Measurements from ENCODE around the gene MYO16.

The MYO16 gene

DNA sequence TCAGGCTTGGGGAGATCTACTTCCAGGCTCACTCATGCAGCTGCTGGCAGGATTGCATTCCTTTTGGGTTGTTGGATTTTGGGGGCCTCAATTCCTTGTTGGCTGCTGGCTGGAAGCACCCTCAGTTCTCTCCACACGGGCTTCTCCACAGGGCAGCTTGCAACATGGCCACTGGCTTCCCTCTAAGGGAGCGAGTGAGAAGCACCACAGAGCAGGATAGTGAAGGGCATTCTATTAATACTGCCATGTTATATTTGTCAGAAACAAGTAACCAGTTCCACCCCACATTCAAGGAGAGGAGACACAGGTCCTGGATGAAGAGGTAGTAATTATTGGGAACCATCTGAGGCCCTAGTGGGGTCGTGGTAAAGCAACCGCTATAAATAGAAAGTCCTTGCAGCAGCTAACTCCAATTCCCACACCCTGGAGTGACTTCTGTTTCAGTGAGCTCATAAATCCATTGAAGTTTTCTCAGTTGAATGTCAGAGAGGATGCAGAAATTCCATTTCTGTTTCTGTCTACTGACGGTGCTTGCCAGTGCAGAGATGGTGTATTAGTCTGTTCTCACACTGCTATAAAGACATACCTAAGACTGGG is 598.0 kb downstream of the MYO16 start:
- Mint-ChIP-seq H3K4me1 (ENCODE audit: low read depth) (no peaks in the 10 kb centered on the region), H3K36me3 (ENCODE audit: low read depth) (no peaks in the 10 kb centered on the region), H3K4me3 (no peak overlapping the region), H3K27ac (no peak overlapping the region), H3K27me3 (peaks cover 13% of the 10 kb centered on the region), H3K9me3 (peaks cover 10% of the 10 kb centered on the region)

- H3K27ac Mint-ChIP-seq, result no peak overlapping the region
- no peaks in the 10 kb centered on the region for H3K36me3 Mint-ChIP-seq (ENCODE audit: low read depth)
- no peak overlapping the region for H3K4me3 Mint-ChIP-seq
- H3K27me3 Mint-ChIP-seq, result peaks cover 13% of the 10 kb centered on the region
- no peaks in the 10 kb centered on the region for H3K4me1 Mint-ChIP-seq (ENCODE audit: low read depth)
- H3K9me3 Mint-ChIP-seq, result peaks cover 10% of the 10 kb centered on the region
These were observed 598.8 kb downstream of the MYO16 start for GRCh38 chr13:109228211-109228610.

GRCh38 chr13:109231888-109232287 is 602.5 kb downstream of the MYO16 start:
- Mint-ChIP-seq H3K9me3 (peaks cover 5% of the 10 kb centered on the region), H3K4me1 (ENCODE audit: low read depth) (no peaks in the 10 kb centered on the region), H3K27ac (no peak overlapping the region), H3K27me3 (peaks cover 17% of the 10 kb centered on the region), H3K36me3 (ENCODE audit: low read depth) (no peaks in the 10 kb centered on the region), H3K4me3 (no peak overlapping the region)

DNA sequence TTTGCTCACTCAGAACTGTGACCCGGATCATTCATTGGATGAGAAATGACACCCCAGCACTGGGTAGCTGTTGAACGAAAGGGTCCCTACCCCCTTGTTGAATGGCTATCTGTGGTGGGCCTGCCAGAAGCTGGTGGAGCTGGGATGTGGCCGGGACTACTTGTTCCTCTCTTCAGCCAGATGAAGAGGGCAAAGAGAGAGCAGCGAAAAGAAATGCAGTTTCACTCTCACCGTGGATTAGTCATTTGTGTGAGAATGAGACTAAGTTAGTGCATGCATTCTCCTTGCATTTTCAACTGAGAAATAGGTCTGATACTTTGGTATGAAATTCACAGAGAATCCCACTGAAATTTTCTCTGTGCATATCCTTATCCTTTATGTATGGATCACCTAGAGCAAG is 603.9 kb downstream of the MYO16 start:
- H3K9me3 Mint-ChIP-seq, result peaks cover 5% of the 10 kb centered on the region
- no peaks in the 10 kb centered on the region for H3K4me1 Mint-ChIP-seq (ENCODE audit: low read depth)
- H3K27me3 Mint-ChIP-seq, result peaks cover 20% of the 10 kb centered on the region
- H3K27ac Mint-ChIP-seq, result no peak overlapping the region
- no peaks in the 10 kb centered on the region for H3K36me3 Mint-ChIP-seq (ENCODE audit: low read depth)
- H3K4me3 Mint-ChIP-seq, result no peak overlapping the region

DNA sequence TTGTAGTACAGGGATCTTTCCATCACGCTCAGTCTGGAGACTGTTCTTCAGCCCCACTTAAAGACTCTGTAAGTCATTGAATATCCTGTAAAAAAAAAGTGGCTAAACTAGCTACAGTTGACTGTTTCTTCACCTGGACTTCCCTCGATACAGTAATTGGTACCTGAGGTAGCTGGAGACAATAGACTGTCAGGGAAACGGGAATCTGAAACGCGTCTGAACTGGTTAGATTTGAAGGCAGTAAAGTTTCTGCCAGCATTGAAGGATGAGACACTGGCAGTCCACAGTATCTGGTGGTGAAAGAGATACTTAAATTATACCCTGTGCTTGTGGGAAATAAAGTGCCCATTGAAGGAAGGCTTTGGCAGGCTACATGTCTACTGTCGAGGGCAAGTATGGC is 606.5 kb downstream of the MYO16 start:
- no peaks in the 10 kb centered on the region for H3K36me3 Mint-ChIP-seq (ENCODE audit: low read depth)
- no peak overlapping the region for H3K27ac Mint-ChIP-seq

DNA sequence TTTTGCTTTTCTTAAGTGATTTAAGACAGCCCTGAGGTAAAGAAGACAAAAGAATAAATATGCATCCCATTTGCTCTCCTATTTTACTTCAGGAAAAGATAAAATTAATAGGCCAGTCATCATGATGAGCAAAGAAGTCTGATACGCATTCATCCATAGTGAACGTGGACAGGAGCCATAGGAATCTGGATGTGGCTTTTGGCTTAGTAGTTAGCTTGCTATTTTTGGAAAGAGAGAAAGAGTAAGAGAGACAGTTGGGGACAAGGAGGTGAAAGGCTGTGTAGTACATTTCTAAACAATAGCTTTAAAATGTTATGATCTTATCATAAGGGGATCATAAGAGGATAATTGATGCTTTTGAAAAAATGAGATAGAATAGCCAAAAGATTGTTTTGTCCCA is 611.7 kb downstream of the MYO16 start:
- no peak overlapping the region for H3K27ac Mint-ChIP-seq
- H3K9me3 Mint-ChIP-seq, result no peaks in the 10 kb centered on the region
- no peaks in the 10 kb centered on the region for H3K4me1 Mint-ChIP-seq (ENCODE audit: low read depth)
- H3K36me3 Mint-ChIP-seq (ENCODE audit: low read depth), result no peaks in the 10 kb centered on the region
- H3K27me3 Mint-ChIP-seq, result peaks cover 26% of the 10 kb centered on the region
- no peak overlapping the region for H3K4me3 Mint-ChIP-seq

More for the DNA sequence above, 606.5 kb downstream of the MYO16 start:
- H3K27me3 Mint-ChIP-seq, result peaks cover 20% of the 10 kb centered on the region
- H3K4me3 Mint-ChIP-seq, result no peak overlapping the region
- no peaks in the 10 kb centered on the region for H3K9me3 Mint-ChIP-seq
- no peaks in the 10 kb centered on the region for H3K4me1 Mint-ChIP-seq (ENCODE audit: low read depth)

DNA sequence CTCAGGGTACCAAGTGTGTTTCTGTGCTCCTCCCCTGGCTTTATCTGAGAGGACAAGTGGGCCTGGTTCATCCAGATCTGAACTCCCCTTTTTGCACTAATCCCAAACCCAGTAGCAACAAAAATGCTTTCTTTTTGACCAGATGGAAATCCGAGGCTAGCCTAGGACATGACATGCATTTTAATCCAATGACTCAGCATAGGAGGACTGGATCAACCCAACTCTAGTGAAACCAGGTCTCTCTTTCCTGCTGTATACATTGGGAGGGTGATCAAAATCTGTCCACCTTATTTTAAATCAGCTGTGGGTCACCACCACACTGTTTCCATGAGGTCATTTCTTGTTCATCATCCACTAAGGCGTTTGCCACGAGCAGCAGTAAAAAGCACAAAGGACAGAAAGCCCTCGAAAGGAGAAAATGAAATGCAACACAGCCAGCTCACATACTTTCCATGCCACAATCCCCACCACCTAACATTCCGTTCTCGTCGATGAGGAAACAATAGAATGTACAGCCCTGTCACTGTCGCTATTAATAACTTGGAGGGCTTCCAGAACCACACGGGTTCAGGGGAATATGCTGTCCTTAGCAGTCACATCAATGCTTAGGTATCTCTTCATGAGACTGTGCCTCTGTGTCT is 614.0 kb downstream of the MYO16 start:
- Mint-ChIP-seq H3K36me3 (ENCODE audit: low read depth) (no peaks in the 10 kb centered on the region), H3K4me3 (no peak overlapping the region), H3K9me3 (peaks cover 5% of the 10 kb centered on the region), H3K27me3 (peaks cover 18% of the 10 kb centered on the region), H3K27ac (no peak overlapping the region), H3K4me1 (ENCODE audit: low read depth) (no peaks in the 10 kb centered on the region)

- no peaks in the 10 kb centered on the region for H3K36me3 Mint-ChIP-seq (ENCODE audit: low read depth)
- no peak overlapping the region for H3K4me3 Mint-ChIP-seq
- peaks cover 14% of the 10 kb centered on the region for H3K9me3 Mint-ChIP-seq
- no peak overlapping the region for H3K27ac Mint-ChIP-seq
- peaks cover 18% of the 10 kb centered on the region for H3K27me3 Mint-ChIP-seq
- no peaks in the 10 kb centered on the region for H3K4me1 Mint-ChIP-seq (ENCODE audit: low read depth)
These were observed 615.2 kb downstream of the MYO16 start for GRCh38 chr13:109244566-109244965.

GRCh38 chr13:109246001-109246400 is 616.6 kb downstream of the MYO16 start:
- Mint-ChIP-seq H3K27ac (no peak overlapping the region), H3K9me3 (peaks cover 14% of the 10 kb centered on the region), H3K4me3 (no peak overlapping the region), H3K36me3 (ENCODE audit: low read depth) (no peaks in the 10 kb centered on the region), H3K27me3 (peaks cover 14% of the 10 kb centered on the region), H3K4me1 (ENCODE audit: low read depth) (no peaks in the 10 kb centered on the region)

GRCh38 chr13:109249780-109250528 is 620.5 kb downstream of the MYO16 start:
- H3K9me3 Mint-ChIP-seq, result peaks cover 14% of the 10 kb centered on the region
- H3K36me3 Mint-ChIP-seq (ENCODE audit: low read depth), result no peaks in the 10 kb centered on the region
- H3K4me3 Mint-ChIP-seq, result no peak overlapping the region
- no peaks in the 10 kb centered on the region for H3K4me1 Mint-ChIP-seq (ENCODE audit: low read depth)
- H3K27ac Mint-ChIP-seq, result no peak overlapping the region
- H3K27me3 Mint-ChIP-seq, result peaks cover 11% of the 10 kb centered on the region

- peaks cover 15% of the 10 kb centered on the region for H3K27me3 Mint-ChIP-seq
- H3K4me3 Mint-ChIP-seq, result no peak overlapping the region
- no peak overlapping the region for H3K27ac Mint-ChIP-seq
- no peaks in the 10 kb centered on the region for H3K36me3 Mint-ChIP-seq (ENCODE audit: low read depth)
- no peaks in the 10 kb centered on the region for H3K4me1 Mint-ChIP-seq (ENCODE audit: low read depth)
- H3K9me3 Mint-ChIP-seq, result peaks cover 11% of the 10 kb centered on the region
These were observed 622.5 kb downstream of the MYO16 start for GRCh38 chr13:109251956-109252355.

DNA sequence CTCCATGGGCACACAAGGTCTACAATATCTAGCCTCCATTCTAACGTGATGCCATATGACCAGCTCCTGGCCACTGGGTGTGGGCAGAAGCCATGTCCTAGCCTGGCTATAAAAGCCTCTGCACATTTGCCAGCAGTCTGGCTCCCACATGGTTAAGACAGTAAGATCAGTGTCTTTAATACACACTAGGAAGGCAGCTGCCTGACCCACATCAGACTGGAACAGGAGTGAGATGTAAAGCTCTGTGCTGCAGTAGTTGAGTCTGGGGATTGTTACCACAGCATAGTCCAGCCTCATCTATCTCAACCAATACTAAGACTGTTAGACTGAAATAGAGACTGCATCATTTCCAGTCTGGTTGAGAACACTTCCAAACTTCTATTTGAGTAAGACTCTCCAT is 623.9 kb downstream of the MYO16 start:
- H3K4me1 Mint-ChIP-seq (ENCODE audit: low read depth), result no peaks in the 10 kb centered on the region

DNA sequence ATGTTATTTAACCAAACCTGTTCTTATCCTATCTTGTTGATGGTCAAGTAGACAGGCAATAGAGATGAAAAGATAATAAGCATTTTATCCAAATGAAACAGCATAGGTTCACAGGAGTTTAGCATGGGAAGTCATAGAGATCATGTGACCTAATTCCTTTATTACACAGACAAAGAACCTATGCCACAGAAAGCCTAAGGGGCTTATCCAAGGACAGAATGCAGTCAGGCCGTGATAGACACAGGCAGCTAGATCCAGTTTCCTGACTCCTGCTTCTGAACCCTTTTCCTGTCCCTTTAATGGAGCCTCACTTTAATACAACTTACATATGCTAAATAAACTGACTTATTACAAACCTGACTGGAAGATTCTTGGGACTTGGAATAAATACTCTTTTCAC is 624.9 kb downstream of the MYO16 start:
- H3K36me3 Mint-ChIP-seq (ENCODE audit: low read depth), result no peaks in the 10 kb centered on the region
- H3K27ac Mint-ChIP-seq, result no peak overlapping the region
- H3K9me3 Mint-ChIP-seq, result no peaks in the 10 kb centered on the region
- no peak overlapping the region for H3K4me3 Mint-ChIP-seq
- peaks cover 15% of the 10 kb centered on the region for H3K27me3 Mint-ChIP-seq
- H3K4me1 Mint-ChIP-seq (ENCODE audit: low read depth), result no peaks in the 10 kb centered on the region

More for the DNA sequence above, 623.9 kb downstream of the MYO16 start:
- Mint-ChIP-seq H3K4me3 (no peak overlapping the region), H3K27ac (no peak overlapping the region), H3K9me3 (peaks cover 9% of the 10 kb centered on the region), H3K27me3 (peaks cover 15% of the 10 kb centered on the region), H3K36me3 (ENCODE audit: low read depth) (no peaks in the 10 kb centered on the region)

DNA sequence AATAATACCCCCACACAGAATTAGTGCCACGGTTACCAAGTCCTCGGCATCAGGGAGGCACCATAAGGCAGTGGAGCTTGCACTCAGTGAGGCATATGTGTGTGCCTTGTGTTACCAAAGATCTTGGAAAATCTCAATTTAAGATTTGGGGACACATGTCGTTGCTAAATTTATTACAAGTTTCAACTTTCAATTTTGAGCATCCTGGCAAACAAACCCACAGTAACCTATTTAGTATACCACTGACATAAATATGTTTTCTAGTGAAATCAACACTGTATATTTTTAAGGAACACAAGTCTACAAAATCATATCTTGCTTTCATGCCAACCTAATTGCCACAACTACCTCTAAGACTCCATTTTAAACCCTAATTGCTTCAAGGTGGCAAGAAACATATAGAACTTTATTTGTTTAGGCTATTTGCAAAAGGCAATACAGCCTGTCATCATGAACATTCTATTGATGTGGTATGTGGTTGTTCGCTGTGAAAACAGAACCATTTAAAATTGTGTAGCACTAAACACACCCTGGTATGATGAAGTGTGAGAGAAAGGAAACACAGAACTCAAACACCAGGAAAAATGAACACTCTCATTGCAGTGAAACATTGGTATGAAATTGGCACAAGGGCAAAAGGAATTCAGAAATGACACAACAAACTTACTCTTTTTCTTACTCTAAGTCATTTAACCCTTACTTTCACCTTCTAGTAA is 625.9 kb downstream of the MYO16 start:
- H3K9me3 Mint-ChIP-seq, result no peaks in the 10 kb centered on the region
- no peaks in the 10 kb centered on the region for H3K4me1 Mint-ChIP-seq (ENCODE audit: low read depth)
- no peak overlapping the region for H3K4me3 Mint-ChIP-seq

More for the DNA sequence above, 625.9 kb downstream of the MYO16 start:
- no peaks in the 10 kb centered on the region for H3K36me3 Mint-ChIP-seq (ENCODE audit: low read depth)
- peaks cover 20% of the 10 kb centered on the region for H3K27me3 Mint-ChIP-seq
- H3K27ac Mint-ChIP-seq, result no peak overlapping the region

Measured in stimulated activated naive CD8-positive, alpha-beta T cell treated with anti-CD3 and anti-CD28 coated beads, Interleukin-15, Interleukin-2, amounts not matched to agents 100 ng/mL and 50 ng/mL, for 24 hours (primary cell).